ENCODE data around the gene LPAR2.

LPAR2 gene

DNA sequence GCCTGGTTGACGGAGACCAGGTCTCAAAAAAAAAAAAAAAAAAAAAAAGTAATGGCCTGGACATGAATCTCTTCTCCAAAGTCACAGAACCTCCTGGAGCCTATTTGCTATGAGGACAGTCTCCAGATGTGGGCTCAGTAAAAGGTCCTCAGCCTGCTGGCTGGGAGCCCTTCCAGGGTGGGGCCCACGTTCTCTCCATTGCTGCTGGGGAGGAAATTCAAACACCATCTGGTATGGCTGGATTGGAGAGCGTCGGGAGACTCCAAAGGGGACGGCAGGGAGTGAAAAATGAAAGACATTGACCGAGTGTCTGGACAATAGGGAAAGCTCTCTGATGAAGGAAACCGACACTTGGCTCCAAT is 8.2 kb downstream of the LPAR2 start:
- TF ChIP-seq CTCF (IDR thresholded peaks at IDR 0.05): no peak

- TF ChIP-seq CTCF (IDR thresholded peaks at IDR 0.05): no peak
Observed at GRCh38 chr19:19619181-19619848, 8.7 kb downstream of the LPAR2 start.

DNA sequence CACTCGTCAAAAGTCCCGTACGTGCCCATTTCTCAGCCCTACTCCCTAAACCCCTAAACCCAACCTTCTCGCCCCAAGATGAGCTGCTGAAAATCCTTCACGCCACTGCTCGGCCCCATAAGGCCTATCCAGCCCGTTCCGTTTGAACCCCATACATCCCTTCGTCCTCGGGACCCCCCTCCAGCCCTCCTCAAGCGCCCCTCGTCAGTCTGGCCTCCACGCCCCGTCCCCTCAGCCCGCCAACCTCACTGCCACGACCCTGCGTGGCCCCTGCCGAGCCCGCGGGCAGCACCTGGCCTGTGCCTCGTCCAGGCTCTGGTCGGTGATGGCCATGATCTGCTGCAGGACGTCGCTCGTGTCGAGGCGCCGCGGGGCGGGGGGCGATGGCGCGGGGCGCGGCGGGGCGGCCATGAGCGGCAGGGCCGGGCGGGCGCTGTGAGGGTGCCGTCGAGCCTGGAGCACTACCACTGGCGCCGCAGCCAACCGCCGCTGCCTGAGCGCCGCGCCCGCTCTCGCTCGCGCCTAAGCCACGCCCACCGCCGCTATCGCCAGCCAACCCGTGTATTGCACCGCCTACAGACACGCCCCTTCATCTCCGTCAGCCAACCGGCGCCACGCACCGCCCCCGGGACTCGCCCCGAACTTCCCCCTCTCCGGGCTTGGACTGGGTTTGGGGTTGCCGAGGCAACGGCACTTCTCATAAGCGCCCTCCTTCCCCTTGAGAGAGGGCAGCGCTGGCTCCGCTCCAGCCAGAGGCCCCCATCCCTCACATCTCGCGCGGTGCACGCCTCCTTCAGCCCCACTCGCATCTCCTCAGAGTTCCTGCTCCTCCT is 9.6 kb downstream of the LPAR2 start, which contains the start of gene PBX4:
Gene PBX4 (minus strand): TSS at position 469 of the 833 bp plus-strand sequence. CDS start 58 bp downstream, at position 411.
- no peak for TF ChIP-seq CTCF (IDR thresholded peaks at IDR 0.05)

DNA sequence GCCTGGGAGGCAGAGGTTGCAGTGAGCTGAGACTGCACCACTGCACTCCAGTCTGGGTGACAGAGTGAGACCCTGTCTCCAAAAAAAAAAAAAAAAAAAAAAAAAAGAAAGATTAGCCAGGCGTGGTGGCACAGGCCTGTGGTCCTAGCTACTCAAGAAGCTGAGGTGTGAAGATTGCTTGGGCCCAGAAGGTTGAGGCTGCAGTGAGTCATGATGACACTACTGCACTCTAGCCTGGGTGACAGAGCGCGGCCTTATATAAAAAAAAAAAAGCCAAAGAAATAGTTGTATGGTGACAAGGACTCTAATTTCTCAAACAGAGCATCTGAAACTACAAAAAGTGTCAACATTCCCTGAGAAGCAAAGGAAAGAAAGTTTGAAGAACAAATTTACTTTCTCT is 12.9 kb downstream of the LPAR2 start:
- TF ChIP-seq CTCF (IDR thresholded peaks at IDR 0.05): no peak

- TF ChIP-seq CTCF (IDR thresholded peaks at IDR 0.05): no peak
Observed at GRCh38 chr19:19613506-19613905, 14.5 kb downstream of the LPAR2 start.

GRCh38 chr19:19610376-19611202 is 17.4 kb downstream of the LPAR2 start:
- TF ChIP-seq CTCF (IDR thresholded peaks at IDR 0.05): no peak

- TF ChIP-seq CTCF (IDR thresholded peaks at IDR 0.05): no peak
Observed at GRCh38 chr19:19606021-19606420, 22.0 kb downstream of the LPAR2 start.
